NCI-H2196 (cell line): Measurements from ENCODE around the gene IPPK.
"Not testable (repeated sequence)": the region's sequence is repeated elsewhere in the genome, so short reads cannot be mapped to it uniquely, and the experiment has no call there.

Source experiments
- DNase-seq: peaks from one replicate; lab custom pipeline; 2025; ENCODE audit not compliant: unreplicated experiment; lab: John Stamatoyannopoulos, UW

IPPK gene

DNA sequence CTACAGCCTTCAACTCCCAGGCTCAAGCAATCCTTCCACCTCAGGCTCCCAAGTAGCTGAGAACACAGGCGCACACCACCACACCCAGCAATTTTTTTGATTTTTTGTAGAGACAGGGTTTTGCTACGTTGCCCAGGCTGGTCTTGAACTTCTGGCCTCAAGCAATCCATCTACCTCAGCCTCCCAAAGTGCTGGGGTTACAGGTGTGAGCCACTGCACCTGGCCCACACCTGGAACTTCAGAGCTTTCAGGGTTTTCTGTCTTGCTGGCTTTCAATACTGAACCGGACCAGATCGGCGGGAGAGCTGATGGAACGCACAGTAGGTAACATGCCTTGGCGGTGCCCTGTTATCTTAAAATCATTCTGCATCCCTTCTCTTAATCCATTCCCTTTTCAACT, 30.8 kb downstream of the IPPK start:
- DNase-seq = no peak

DNA sequence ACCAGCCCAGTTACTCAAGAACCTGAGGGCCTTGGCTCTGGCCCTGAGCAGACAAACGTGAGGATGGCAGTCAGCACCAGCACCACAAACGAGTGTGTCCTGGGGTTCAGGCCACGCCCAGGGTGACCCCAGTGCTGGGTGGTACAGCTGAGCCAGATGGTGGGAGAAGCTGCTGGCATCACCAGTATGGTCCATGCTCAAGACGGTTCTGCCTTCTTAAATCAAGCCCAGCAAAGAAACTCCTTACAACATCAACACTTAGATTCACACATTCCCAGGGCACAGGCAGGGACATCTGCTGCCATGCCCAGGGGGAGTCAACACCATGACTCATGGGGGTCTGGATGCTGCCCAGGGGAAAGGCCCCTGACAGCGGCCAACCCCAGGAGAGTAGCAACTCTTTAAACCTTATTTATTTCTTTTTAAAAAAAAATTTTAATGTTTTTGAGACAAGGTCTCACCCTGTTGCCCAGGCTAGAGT, 31.3 kb downstream of the IPPK start:
- DNase-seq = no peak

DNA sequence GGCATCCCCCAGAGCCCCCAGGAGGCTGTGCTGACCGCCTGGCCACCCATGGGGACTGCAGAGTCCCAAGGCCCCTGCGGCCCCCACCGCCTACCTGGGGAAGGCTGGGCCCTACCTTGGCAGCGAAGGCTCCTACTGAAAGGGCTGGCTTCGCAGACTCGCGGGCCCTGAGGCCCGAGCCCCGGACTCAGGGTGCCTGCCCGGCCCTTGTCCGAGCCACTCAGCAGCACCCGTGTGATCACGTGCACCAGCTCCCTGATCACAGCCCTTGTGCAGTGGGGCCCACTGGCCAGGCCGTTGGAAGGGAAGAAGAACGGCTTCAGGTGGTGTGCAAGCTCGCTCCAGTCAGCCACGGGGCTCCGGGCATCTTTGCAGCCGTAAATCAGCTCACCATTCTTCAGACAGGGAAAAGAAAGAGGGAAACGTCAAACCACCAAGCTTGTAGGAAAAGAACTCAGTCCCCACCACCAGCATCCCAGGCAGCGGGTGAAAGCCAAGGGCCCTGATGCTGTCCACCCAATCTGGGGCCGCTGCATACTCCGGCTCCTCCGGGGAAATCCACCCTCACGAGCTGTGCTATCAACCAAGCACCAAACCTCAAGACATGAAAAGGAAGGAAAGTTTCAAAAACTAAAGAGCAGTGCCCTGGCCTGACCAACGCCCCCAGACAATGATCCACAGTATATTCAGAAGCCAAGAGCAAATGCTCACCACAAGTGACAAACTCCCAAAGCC, 31.9 kb downstream of the IPPK start:
- no peak for DNase-seq

DNA sequence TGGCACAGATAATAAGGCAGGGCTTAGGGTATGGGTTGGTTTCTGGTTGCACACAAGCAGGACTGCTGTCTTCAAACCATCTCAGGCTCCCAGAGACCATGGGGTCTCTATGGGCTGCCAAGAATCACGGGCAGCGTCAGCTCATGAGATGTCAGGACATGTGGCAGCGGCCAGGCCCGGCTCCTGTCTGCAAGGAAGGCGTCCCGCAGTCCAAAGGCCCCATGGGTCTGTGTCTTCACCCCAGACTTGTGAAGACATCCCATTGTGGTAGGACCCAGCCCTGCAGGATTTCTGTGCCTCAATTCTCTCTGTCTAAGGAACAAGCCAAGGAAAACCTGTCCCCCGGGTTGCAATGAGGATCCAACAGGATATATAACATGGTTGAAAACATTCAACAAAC, 32.6 kb downstream of the IPPK start:
- no peak for DNase-seq

DNA sequence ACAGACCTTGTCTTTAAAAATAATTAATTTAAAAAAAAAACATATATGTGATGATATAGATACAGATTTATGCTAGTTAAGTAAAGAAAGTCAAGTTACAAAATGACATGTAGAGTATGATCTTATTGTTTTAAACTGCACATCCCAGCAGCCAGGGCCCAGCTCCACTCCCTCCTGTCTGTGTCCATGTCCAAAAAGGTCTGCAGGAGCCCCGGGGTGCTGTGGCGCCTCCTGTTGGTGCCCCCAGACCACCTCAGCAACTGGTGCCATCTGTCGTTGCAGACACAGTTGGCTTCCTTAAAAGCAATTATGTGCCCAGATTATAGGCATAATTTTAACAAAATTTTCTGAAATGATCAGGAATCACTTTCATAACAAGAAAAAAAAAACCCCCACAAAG, 33.3 kb downstream of the IPPK start:
- DNase-seq = no peak

DNA sequence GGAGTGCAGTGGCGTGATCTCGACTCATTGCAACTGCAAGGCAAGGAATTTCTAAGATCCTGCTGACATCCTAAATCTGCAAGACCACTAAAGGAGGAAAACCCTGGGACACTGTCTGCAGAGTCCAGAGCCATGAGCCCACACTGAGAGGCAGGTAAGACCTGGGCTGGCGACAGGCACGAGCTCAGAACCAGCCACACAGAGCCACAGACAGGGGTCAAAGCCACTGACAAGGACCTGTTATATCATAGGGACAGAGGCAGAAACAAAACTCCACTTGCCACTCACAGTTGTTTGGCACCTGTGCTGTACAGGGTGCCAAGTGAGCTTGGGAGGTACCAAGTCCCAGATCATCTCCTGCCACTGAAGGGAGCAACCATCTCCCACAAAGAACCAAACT, 34.2 kb downstream of the IPPK start:
- DNase-seq = no peak

DNA sequence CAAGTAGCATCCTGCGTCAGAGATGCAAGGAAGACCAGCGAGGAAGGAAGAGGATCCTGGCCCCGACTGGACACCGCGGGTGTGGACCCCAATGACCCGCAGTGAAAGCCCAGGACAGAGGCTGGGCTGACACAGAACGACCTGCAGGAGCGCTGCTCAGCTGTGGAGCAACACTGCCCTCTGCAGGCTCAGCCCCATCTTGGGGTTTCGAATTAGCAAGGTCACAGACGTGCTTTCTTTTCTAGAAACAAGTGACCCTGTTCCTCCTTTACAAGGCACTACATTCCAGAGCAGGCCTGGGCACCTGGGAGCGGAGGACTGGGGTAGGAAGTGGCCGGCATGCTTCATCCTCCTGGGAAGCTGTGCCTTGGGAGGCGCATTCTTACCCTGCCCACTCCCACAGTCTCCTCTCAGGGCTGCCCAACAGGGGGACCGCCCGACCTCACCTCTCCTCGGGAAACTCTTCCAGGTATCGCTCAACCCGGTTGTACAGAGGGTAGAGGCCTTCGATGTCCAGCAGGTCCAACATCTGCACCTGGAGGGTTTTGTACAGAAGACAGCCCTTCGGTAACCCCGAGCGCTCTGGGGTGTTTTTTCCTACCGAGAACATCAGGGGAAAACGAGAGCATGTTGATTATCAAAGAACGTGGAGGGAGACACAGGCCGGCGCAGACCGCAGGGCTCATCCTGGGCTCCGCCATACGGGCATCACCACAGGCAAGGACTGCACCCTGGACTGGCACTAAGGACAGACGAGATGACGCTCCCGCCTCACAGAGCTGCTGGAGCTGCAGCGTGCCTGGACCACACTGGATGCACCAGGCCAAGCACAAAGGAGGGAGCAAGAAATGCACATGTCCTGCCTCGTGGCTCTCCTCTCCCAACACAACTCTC, 35.0 kb downstream of the IPPK start:
- peak; percentile 59 for DNase-seq

DNA sequence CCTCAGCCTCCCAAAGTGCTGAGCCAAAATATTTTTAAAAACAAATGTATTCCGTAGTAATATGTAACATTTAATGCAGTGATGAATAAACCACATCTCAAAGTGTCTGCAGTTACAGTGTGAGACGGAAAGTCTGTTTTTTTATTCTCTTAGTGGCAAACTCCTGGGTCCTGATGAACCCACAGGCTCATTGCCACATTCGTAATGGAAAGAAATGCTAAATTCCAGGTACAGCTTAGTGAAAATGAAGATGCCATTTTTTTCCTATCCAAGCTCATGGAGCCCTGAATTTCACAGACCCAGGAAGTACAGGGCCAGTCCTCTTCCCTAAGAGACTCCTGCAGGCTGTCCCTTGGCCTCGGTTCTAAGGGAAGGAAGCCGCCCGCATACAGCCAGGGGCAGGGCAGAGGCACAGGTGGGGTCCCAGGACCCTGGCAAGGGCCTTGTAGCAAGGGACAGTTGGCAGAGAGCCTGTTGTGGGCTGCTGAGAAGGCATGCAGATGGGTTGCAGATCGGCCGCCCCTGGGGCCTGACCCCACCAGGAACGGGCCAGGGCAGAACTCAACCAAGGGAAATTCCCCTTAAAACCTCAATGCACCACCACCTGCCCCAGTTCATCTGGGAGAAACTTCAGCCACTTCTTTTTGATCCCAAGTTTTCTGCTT, 36.2 kb downstream of the IPPK start:
- DNase-seq = no peak

DNA sequence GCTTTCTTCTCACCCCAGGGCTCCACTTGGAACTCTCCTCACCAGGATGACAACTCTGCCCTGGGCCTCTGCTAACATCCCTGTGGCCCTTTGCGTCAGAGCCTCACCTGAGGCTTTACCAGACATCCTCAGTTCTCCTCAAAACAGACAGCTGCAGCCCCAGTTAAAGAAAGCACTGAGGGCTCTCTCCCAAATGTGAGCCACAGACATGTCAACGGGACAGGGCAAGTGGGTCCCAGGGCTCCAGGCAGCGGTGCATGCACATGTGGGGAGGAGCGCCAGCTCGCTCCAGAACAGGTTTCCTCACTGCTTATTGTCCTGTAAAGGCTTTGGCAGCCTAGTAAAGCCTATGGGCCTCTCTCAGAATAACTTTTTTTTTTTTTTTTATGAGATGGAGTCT, 37.3 kb downstream of the IPPK start:
- DNase-seq = no peak

DNA sequence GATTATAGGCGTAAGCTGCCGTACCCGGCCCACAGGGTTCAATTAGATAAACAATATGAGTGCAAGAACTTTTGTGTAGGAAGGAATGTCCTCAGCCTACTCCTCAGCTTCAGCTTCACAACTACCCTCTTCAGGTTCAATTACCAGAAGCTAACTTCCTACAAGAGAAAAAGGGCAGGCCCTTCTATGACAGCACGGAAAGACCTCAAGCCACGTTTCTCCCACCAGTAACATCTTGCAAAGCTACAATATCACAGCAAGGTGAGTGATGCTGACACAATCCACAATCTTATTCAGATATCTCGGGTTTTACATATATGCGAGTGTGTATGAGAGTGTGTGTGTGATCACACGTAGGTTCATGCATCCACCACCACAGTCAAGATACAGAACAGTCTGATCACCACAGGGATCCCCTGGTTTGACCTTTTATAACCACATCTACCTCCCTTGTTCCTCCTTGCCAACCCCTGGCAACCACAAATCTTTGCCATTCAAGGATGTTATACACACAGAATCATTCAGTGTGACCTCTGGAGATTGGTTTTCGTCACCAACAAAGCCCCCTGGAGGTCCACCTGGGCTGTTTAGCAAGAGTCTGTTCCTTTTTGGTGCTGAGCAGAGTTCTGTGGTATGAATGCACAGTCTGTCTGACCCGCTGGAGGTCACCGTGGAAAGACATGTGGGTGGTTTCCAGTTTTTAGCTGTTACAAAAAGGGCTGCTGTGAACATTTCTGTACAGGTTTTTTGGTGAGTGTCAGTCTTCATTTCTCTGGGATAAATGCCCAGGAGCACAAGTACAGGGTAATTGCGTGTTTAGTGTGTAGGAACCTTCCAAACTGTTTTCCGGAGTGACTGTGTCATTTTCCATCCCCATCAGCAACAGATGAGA, 38.2 kb downstream of the IPPK start:
- no peak for DNase-seq

DNA sequence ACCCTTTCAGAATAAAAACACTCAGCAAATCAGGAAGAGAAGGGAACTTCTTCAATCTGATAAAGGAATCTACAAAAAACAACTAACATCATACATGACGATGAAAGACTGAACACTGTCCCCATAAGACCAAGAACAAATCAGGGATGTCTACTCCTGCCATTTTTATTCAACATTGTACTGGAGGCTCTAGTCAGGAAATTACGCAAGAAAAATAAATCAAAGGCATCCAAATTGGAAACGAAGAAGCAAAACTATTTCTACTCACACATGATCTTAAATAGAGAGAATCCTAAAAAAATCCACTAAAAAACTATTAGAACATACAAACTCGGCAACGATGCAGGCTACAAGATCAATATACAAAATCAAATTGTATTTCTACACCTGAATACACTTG, 42.3 kb downstream of the IPPK start:
- no peak for DNase-seq

DNA sequence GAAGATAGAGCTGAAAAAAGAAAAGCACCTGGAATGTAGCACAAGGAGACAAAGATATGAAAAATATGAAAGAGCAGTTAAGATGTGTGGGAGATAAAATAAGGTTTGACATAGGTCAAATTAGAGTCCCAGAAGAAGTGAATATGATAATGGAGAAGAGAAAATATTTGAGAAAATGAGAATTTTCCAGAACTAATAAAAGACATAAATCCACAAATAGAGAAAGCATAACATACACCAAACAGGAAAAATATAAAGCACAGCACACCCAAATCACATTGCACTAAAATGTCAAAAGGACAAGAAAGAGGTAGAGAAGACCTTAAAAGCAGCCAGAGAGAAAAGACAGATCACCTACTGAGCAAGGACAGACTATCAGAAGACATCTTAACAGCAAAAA, 43.4 kb downstream of the IPPK start:
- DNase-seq = no peak

DNA sequence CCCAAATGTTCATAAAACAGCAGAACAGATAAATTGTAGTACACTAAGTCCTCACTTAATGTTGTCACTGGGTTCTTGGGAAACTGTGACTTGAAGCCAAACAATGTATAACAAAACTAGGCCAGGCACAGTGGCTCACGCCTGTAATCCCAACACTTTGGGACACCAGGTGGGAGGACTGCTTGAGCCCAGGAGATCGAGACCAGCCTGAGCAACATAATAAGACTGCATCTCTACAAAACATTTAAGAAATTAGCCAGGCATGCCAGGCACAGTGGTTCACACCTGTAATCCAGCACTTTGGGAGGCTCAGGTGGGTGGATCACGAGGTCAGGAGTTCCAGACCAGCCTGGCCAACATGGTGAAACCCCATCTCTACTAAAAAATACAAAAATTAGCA, 46.0 kb downstream of the IPPK start:
- not testable (repeated sequence) for DNase-seq

DNA sequence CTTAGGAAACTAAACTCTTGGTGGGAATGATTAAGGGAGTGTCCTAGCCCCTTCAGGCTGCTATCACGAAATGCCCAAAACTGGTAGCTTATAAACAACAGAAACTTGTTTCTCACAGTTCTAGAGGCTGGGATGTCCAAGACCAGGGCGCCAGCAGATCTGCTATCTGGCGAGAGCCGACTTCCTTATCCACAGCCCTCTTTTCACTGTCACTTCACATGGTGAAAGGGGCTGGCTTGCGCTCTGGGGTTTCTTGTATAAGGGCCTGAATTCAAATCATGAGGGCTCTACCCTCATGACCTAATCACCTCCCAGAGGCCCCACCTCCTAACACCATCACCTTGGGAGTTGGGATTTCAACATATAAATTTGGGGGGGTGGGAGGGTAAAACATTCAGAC, 49.1 kb downstream of the IPPK start:
- DNase-seq = no peak

DNA sequence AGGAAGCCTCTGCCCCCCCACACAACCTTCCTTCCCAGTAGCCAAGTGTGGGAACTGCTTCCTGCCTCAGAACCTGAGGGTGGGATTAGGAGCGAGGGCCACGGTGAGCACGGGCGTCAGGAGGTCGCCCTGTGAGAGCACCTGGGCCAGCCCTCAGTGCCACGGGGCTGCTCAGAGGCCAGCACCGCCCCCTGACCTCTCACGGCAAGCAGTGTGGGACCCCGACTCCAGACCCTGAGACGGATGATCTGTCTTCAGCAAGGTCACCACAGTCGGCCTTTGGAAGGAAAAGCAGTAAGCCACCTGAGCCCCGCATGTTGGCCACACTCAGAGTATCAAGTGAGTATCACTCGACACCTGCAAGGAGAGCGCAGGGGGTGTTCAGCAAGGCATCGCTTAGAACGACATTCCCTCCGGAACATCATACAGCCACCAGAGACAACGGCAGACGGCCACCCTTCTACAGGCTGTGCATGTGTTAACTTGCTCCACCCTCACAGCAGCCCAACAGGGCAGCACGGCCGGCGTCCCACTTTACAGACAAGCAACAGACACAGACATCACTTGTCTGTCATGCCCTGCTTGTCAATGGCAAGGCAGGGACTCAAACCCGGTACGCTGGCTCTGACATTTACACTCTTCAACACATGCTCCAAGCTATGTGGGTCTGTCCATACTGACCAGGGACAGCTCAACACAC, 50.2 kb downstream of the IPPK start:
- DNase-seq = no peak

DNA sequence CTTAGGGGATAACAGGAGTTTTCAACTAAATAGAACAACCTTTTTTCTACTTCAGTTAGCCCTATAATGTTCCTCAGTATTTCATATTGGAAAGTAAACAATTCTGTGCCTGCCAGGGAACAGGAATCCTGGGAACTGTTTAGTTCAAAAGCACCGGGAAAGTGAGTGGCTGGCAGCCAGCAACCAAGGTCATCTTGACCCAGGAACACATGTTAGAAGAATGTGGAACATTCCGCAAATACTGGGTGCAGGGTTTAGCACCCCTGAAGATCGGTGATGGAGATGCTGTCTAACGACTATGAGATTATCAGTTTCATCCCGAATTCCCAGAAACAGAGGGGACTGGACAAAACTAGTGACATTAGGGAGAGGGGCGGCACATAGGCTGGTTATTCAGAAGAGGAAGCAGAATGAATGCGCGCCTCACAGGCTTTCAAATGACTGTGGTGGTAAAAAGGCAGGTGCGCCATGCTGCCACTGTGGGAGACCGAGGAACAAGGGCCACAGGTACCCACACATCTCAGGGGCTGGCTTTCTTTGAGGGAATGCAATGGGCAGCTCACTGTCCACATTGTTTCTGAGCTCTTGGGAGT, 51.2 kb downstream of the IPPK start:
- no peak for DNase-seq

DNA sequence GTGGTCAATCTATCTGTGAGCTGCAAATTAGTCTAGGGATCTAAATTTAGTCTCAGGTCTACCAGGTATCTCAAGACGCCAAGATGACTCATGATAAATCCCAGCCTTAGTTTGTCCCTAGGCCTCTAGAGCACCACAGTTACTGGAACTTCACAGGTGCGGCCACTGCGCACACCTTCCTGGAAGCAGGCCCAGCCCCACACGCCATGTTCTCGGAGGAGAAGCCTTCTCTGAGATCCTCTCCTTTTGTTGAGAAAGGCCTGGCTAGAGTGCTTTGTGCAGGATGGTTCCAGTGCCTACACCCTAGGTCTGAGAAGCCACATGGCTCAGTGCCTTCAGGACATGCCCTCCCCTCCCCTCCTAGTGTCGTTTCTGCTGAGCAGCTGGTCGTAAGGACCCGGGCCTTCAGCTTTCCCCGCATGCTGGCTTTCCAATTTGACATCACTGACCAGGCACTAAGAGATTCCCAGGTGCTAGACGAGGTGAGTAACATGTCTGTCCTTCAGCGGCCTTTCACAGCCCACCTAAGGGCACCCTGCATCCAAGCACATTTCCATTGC, 51.9 kb downstream of the IPPK start:
- DNase-seq = no peak

DNA sequence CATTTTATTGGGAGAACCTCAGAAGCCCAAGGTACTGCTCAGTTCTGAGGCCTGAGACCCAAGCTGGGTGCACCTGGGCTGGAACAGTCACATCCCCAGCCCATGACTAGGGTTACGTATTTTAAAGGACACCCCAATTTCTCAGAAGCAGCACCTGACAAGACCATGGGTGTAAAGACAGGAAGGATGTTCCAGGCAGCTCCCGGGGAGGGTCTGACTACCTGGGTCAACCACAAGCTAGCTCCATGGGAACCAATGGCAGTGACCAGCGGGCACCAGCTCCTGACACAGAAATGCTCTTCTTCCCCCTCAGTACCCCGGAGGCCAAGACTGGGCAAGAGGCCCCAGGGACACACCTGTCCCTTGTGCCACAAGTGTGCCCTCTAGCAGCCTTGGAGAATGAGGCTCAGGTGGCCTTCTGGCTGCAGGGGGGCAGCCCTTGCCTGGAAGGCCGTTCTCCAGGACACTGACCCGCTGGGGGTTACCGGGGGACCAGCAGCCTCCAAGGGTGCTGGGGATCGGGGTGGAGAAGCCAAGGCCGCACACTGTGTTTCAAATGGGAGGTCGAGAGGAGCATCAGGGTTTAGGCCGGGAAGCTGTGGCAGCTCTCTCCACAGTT, 52.6 kb downstream of the IPPK start:
- no peak for DNase-seq

DNA sequence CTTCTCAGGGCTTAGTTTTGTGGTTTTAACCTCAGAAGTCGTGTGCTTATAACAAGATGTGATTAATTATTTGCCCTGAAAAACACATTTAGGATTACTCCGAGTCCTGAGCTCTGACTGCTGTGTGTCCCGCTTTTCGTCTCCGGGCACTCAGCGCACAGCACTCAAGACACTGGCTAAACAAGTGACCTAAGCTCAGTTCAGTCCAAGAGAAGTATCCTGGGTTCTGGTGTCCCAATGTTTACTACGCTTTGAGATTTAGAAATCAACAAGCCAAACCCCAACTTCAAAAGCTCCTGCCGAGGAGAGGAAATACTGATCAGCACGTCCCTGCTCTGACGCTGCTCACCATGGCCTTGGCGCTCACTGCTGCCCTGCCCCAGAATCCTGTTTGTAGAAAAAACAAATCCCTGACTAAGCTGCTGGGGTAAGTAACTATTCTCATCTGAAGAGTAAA, 53.2 kb downstream of the IPPK start:
- no peak for DNase-seq
